Ishikawa (cell line): ENCODE results near the gene SIGLEC11.

Source experiments
- CREB1 ChIP-seq: IDR thresholded peaks from 2 replicates; pipeline ENCODE4 v1.6.1; 2012; ENCODE audit warnings: low read depth
- EGR1 ChIP-seq: IDR thresholded peaks from 2 replicates; pipeline ENCODE4 v1.6.1; 2012
- EP300 ChIP-seq: IDR thresholded peaks from 2 replicates; pipeline ENCODE4 v1.6.1; 2012; ENCODE audit warnings: borderline replicate concordance
- NFIC ChIP-seq: IDR thresholded peaks from 2 replicates; pipeline ENCODE4 v1.6.1; 2012
- RAD21 ChIP-seq: IDR thresholded peaks from 2 replicates; pipeline ENCODE4 v1.6.1; 2012; ENCODE audit warnings: low read depth
- REST ChIP-seq: IDR thresholded peaks from 2 replicates; pipeline ENCODE4 v1.6.1; 2012; ENCODE audit warnings: low read depth, mild to moderate bottlenecking
- TAF1 ChIP-seq: IDR thresholded peaks from 2 replicates; pipeline ENCODE4 v1.6.1; 2012; ENCODE audit warnings: low read depth, mild to moderate bottlenecking
- TEAD4 ChIP-seq: IDR thresholded peaks from 2 replicates; pipeline ENCODE4 v1.6.1; 2012
- YY1 ChIP-seq: IDR thresholded peaks from 2 replicates; pipeline ENCODE4 v1.6.1; 2012; ENCODE audit warnings: low read depth
- ZBTB7A ChIP-seq: IDR thresholded peaks from 2 replicates; pipeline ENCODE4 v1.6.1; 2012; ENCODE audit warnings: low read depth

DNA sequence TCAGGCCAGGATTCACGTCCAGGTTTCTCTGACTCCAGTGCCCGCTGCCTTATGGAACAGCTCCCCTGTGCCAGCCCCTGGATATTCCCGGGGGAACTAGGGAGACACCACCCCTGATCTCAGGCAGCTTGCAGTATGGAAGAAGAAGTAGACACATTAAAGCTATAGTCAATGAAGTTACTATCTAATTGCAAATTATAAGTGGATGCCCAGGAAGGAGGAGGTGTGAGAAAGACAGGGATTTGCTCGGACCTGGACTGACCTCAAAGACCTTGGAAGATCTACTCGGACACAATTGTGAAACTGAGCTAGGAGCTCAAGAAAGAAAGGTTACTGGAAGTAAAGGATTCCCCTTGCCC, 10.4 kb downstream of the SIGLEC11 start:
- TF ChIP-seq TAF1 = no peak
- no peak for TF ChIP-seq TEAD4
- no peak for TF ChIP-seq EP300
- no peak for TF ChIP-seq REST
- no peak for TF ChIP-seq CREB1
- no peak for TF ChIP-seq EGR1
- TF ChIP-seq YY1 = no peak
- TF ChIP-seq ZBTB7A = no peak
- TF ChIP-seq RAD21 = no peak
- TF ChIP-seq NFIC = no peak
